Measurements from ENCODE around the gene ACER2. TPM values are rescaled to one million over a fixed set of nuclear protein-coding genes. Genes with fewer than 3 reads are reported as not detected.
"Not testable (repeated sequence)": the region's sequence is repeated elsewhere in the genome, so short reads cannot be mapped to it uniquely, and the experiment has no call there.

Gene ACER2
- total RNA-seq, 1 experiment from 2014 or later: 0.84 TPM

- BruUV-seq (replicated peaks): no TSS peak
- no peaks in the 10 kb centered on the region for H3K9me3 ChIP-seq (ENCODE audit: low read depth, low read length, poor library complexity, severe bottlenecking)
- no peak overlapping the region for H3K4me3 ChIP-seq (ENCODE audit: low read depth, low read length, poor library complexity, severe bottlenecking)
- no peaks in the 10 kb centered on the region for H3K27me3 ChIP-seq (replicated peaks; ENCODE audit: insufficient read depth, low read depth, low read length, poor library complexity)
- H3K4me1 ChIP-seq (ENCODE audit: insufficient read depth, low read length, poor library complexity, severe bottlenecking): no peaks in the 10 kb centered on the region
- H3K36me3 ChIP-seq (ENCODE audit: insufficient read depth, low read length, poor library complexity, severe bottlenecking): no peaks in the 10 kb centered on the region
- no peak for TF ChIP-seq CTCF (conservative IDR thresholded peaks at IDR 0.05; ENCODE audit: low read depth, low read length)
- no peak for TF ChIP-seq EZH2 (IDR thresholded peaks at IDR 0.05; ENCODE audit: borderline replicate concordance, low read depth, low read length, poor library complexity, severe bottlenecking)
- intact Hi-C loops (cut with micrococcal nuclease; ENCODE audit: unreplicated experiment): no loop called here
- CTCF ChIA-PET: no interaction called here
- H3K27ac ChIP-seq (ENCODE audit: low read depth, low read length, poor library complexity, severe bottlenecking): no peak overlapping the region
- POLR2A ChIA-PET (ENCODE audit: low non-redundant PET): no interaction called here
- DNase-seq (ENCODE audit: low spot score): no peak
Observed at GRCh38 chr9:19411316-19411715, 2.5 kb downstream of the ACER2 start.

GRCh38 chr9:19413456-19413855 lies 4.6 kb downstream of the ACER2 start:
- H3K27me3 ChIP-seq (replicated peaks; ENCODE audit: insufficient read depth, low read depth, low read length, poor library complexity); H3K9me3 ChIP-seq (ENCODE audit: low read depth, low read length, poor library complexity, severe bottlenecking); CTCF ChIA-PET; DNase-seq (ENCODE audit: low spot score); H3K4me3 ChIP-seq (ENCODE audit: low read depth, low read length, poor library complexity, severe bottlenecking); POLR2A ChIA-PET (ENCODE audit: low non-redundant PET); intact Hi-C loops (cut with micrococcal nuclease; ENCODE audit: unreplicated experiment); H3K36me3 ChIP-seq (ENCODE audit: insufficient read depth, low read length, poor library complexity, severe bottlenecking); BruUV-seq (replicated peaks); H3K4me1 ChIP-seq (ENCODE audit: insufficient read depth, low read length, poor library complexity, severe bottlenecking); H3K27ac ChIP-seq (ENCODE audit: low read depth, low read length, poor library complexity, severe bottlenecking): not testable (repeated sequence)

- ChIA-PET CTCF (no interaction called here), POLR2A (ENCODE audit: low non-redundant PET) (no interaction called here)
- no TSS peak for BruUV-seq (replicated peaks)
- H3K36me3 ChIP-seq (ENCODE audit: insufficient read depth, low read length, poor library complexity, severe bottlenecking): no peaks in the 10 kb centered on the region
- intact Hi-C loops (cut with micrococcal nuclease; ENCODE audit: unreplicated experiment): no loop called here
- no peaks in the 10 kb centered on the region for H3K4me1 ChIP-seq (ENCODE audit: insufficient read depth, low read length, poor library complexity, severe bottlenecking)
- no peak overlapping the region for H3K27ac ChIP-seq (ENCODE audit: low read depth, low read length, poor library complexity, severe bottlenecking)
- no peaks in the 10 kb centered on the region for H3K9me3 ChIP-seq (ENCODE audit: low read depth, low read length, poor library complexity, severe bottlenecking)
- no peak overlapping the region for H3K4me3 ChIP-seq (ENCODE audit: low read depth, low read length, poor library complexity, severe bottlenecking)
- DNase-seq (ENCODE audit: low spot score): no peak
- H3K27me3 ChIP-seq (replicated peaks; ENCODE audit: insufficient read depth, low read depth, low read length, poor library complexity): no peaks in the 10 kb centered on the region
- TF ChIP-seq CTCF (conservative IDR thresholded peaks at IDR 0.05; ENCODE audit: low read depth, low read length): no peak
Observed at GRCh38 chr9:19416143-19416542, 7.3 kb downstream of the ACER2 start.

- H3K36me3 ChIP-seq (ENCODE audit: insufficient read depth, low read length, poor library complexity, severe bottlenecking): no peaks in the 10 kb centered on the region
- CTCF ChIA-PET: no interaction called here
- POLR2A ChIA-PET (ENCODE audit: low non-redundant PET): no interaction called here
- no peak for TF ChIP-seq EZH2 (IDR thresholded peaks at IDR 0.05; ENCODE audit: borderline replicate concordance, low read depth, low read length, poor library complexity, severe bottlenecking)
- TF ChIP-seq CTCF (conservative IDR thresholded peaks at IDR 0.05; ENCODE audit: low read depth, low read length): no peak
- BruUV-seq (replicated peaks): no TSS peak
- H3K27me3 ChIP-seq (replicated peaks; ENCODE audit: insufficient read depth, low read depth, low read length, poor library complexity): no peaks in the 10 kb centered on the region
- DNase-seq (ENCODE audit: low spot score): no peak
- H3K4me3 ChIP-seq (ENCODE audit: low read depth, low read length, poor library complexity, severe bottlenecking): no peak overlapping the region
- H3K27ac ChIP-seq (ENCODE audit: low read depth, low read length, poor library complexity, severe bottlenecking): no peak overlapping the region
- H3K9me3 ChIP-seq (ENCODE audit: low read depth, low read length, poor library complexity, severe bottlenecking): no peaks in the 10 kb centered on the region
- no peaks in the 10 kb centered on the region for H3K4me1 ChIP-seq (ENCODE audit: insufficient read depth, low read length, poor library complexity, severe bottlenecking)
- intact Hi-C loops (cut with micrococcal nuclease; ENCODE audit: unreplicated experiment): no loop called here
Observed at GRCh38 chr9:19420877-19421276, 12.1 kb downstream of the ACER2 start.

All from A673 (cell line).